GM12878 (cell line): ENCODE results near the gene ROBO1. TPM values are rescaled to one million over a fixed set of nuclear protein-coding genes. Genes with fewer than 3 reads are reported as not detected.

Experiments
- ATAC-seq: fragments of 200-7000 bp; cut with Tn5 transposase; 3 replicates; pipeline ENCODE4 v1.9.1; 2020; ENCODE audit warnings: mild to moderate bottlenecking, moderate library complexity
- BruUV-seq: library from RNA; stranded (reverse); fragments of 400-500 nt; replicated peaks from 2 replicates; lab custom pipeline; 2021; lab: Mats Ljungman, UMichigan
- CTCF ChIA-PET: fragments of 300-600 bp; sonication (Branson Sonifier 250); formaldehyde crosslinking; extraction: SDS; loops from one replicate; lab custom pipeline; 2021; ENCODE audit warnings: inconsistent platforms; lab: Yijun Ruan, JAX
- POLR2A ChIA-PET: fragments of 350-600 bp; formaldehyde crosslinking; extraction: SDS; loops from one replicate; lab custom pipeline; 2021; ENCODE audit warnings: inconsistent platforms; lab: Charles Lee
- RAD21 ChIA-PET: fragments of 300-600 bp; sonication (Branson Sonifier 250); formaldehyde crosslinking; loops from one replicate; lab custom pipeline; 2023; ENCODE audit warnings: antibody characterized with exemption; ENCODE audit not compliant: unreplicated experiment; lab: Charles Lee
- SMC1A ChIA-PET: fragments of 300-600 bp; sonication (Branson Sonifier 250); formaldehyde crosslinking; loops from one replicate; lab custom pipeline; 2023; ENCODE audit not compliant: unreplicated experiment, uncharacterized antibody; lab: Charles Lee
- DNase-seq: peaks from one replicate; pipeline ENCODE4 v3.0.0-alpha.2; 2011; ENCODE audit warnings: low read depth, low spot score
- FAIRE-seq: peaks from 3 replicates; lab custom pipeline; 2011; peaks lifted over from hg19 to GRCh38; lab: Jason Lieb, UNC
- H2AFZ ChIP-seq: 2 replicates; pipeline ENCODE4 v1.6.0; 2011; ENCODE audit warnings: low read depth, low read length, control low read depth; ENCODE audit not compliant: control insufficient read depth
- H3K27ac ChIP-seq: 2 replicates; pipeline ENCODE4 v1.5.1; 2011; ENCODE audit warnings: control low read depth; ENCODE audit not compliant: control insufficient read depth, insufficient read depth
- H3K27me3 ChIP-seq, 2 experiments: replicated peaks in 1 of 2; 2 replicates each; pipeline versions ENCODE4 v1.6.0 to v1.6.1; 2011; ENCODE audit warnings: low read length in 1 of 2; ENCODE audit not compliant: control insufficient read depth in 2 of 2, insufficient read depth in 2 of 2
- H3K36me3 ChIP-seq, 2 experiments: 2 replicates each; pipeline ENCODE4 v1.5.1; 2011; ENCODE audit warnings: low read length in 1 of 2; ENCODE audit not compliant: control insufficient read depth in 2 of 2, insufficient read depth in 2 of 2
- H3K4me1 ChIP-seq: 2 replicates; pipeline ENCODE4 v1.6.1; 2011; ENCODE audit warnings: mild to moderate bottlenecking, low read length, moderate library complexity, mixed read lengths; ENCODE audit not compliant: control insufficient read depth, insufficient read depth
- H3K4me2 ChIP-seq: 2 replicates; pipeline ENCODE4 v1.6.0; 2011; ENCODE audit warnings: control low read depth; ENCODE audit not compliant: control insufficient read depth, insufficient read depth
- H3K4me3 ChIP-seq: fragments of 200-600 bp; sonication (generic); 2 replicates; pipeline ENCODE4 v1.5.1; 2016
- H3K79me2 ChIP-seq: 2 replicates; pipeline ENCODE4 v1.6.0; 2011; ENCODE audit warnings: low read length; ENCODE audit not compliant: control insufficient read depth, insufficient read depth
- H3K9ac ChIP-seq: 2 replicates; pipeline ENCODE4 v1.8.0; 2011; ENCODE audit warnings: low read length, control low read depth, mixed read lengths; ENCODE audit not compliant: control insufficient read depth, insufficient read depth
- H3K9me3 ChIP-seq: replicated peaks from 3 replicates; pipeline ENCODE4 v1.5.1; 2011; ENCODE audit warnings: mild to moderate bottlenecking, low read length; ENCODE audit not compliant: control insufficient read depth, insufficient read depth
- H4K20me1 ChIP-seq: 2 replicates; pipeline ENCODE4 v1.6.0; 2011; ENCODE audit not compliant: control insufficient read depth, insufficient read depth
- CBX5 ChIP-seq: sonication (generic); IDR thresholded peaks from 2 replicates; pipeline ENCODE4 v1.6.1; 2016; ENCODE audit warnings: low read depth, moderate library complexity, mild to moderate bottlenecking, inconsistent platforms
- CEBPB ChIP-seq, 2 experiments: fragments of 150-350 bp in 1 of 2; IDR thresholded peaks; 2 replicates each; pipeline ENCODE4 v1.6.1; 2012 to 2014; ENCODE audit warnings: low read depth in 2 of 2, low read length in 2 of 2, borderline replicate concordance in 1 of 2, inconsistent platforms in 1 of 2
- CHD2 ChIP-seq: IDR thresholded peaks from 2 replicates; pipeline ENCODE4 v1.6.1; 2011; ENCODE audit warnings: low read depth, low read length, improper control_type of control experiment, borderline replicate concordance
- DPF2 ChIP-seq: fragments of 450-650 bp; IDR thresholded peaks from 2 replicates; pipeline ENCODE4 v1.6.1; 2017; ENCODE audit warnings: mild to moderate bottlenecking
- GABPA ChIP-seq: IDR thresholded peaks from 2 replicates; pipeline ENCODE4 v1.6.1; 2014; ENCODE audit warnings: antibody characterized with exemption, low read depth, mild to moderate bottlenecking, inconsistent platforms
- HDAC6 ChIP-seq: fragments of 200-600 bp; sonication (generic); IDR thresholded peaks from one replicate; pipeline ENCODE4 v1.8.0; 2017; ENCODE audit warnings: antibody characterized with exemption; ENCODE audit not compliant: unreplicated experiment
- KAT2A ChIP-seq: conservative IDR thresholded peaks from 2 replicates; pipeline ENCODE4 v1.6.1; 2011; ENCODE audit warnings: low read depth, low read length; ENCODE audit not compliant: control insufficient read depth
- NBN ChIP-seq: fragments of 450-650 bp; IDR thresholded peaks from 2 replicates; pipeline ENCODE4 v1.6.1; 2016
- SUZ12 ChIP-seq: fragments of 200-600 bp; sonication (generic); IDR thresholded peaks from one replicate; pipeline ENCODE4 v1.6.1; 2018; ENCODE audit warnings: antibody characterized with exemption, mild to moderate bottlenecking; ENCODE audit not compliant: unreplicated experiment
- TARDBP ChIP-seq: IDR thresholded peaks from 2 replicates; pipeline ENCODE4 v1.6.1; 2016; ENCODE audit warnings: borderline replicate concordance
- TCF12 ChIP-seq: IDR thresholded peaks from 2 replicates; pipeline ENCODE4 v1.6.1; 2011; ENCODE audit warnings: low read depth, mild to moderate bottlenecking, low read length
- WRNIP1 ChIP-seq: IDR thresholded peaks from 2 replicates; pipeline ENCODE4 v1.6.1; 2011; ENCODE audit warnings: low read depth, low read length, improper control_type of control experiment, borderline replicate concordance
- ZNF207 ChIP-seq: fragments of 450-650 bp; IDR thresholded peaks from 2 replicates; pipeline ENCODE4 v1.6.1; 2014; ENCODE audit warnings: antibody characterized with exemption, mild to moderate bottlenecking, borderline replicate concordance
- WGBS: methylation state at CpG from one replicate; pipeline ENCODE4 v1.1.6; 2016; ENCODE audit warnings: low lambda C conversion rate; ENCODE audit not compliant: insufficient replicate concordance, insufficient coverage; ENCODE audit errors: missing lambda C conversion rate; 5-methylcytosine and 5-hydroxymethylcytosine counted together
- in situ Hi-C: fragments of 300-500 bp; cut with MboI; formaldehyde crosslinking; loops from 9 replicates; pipeline ENCODE4 v1.14.3; 2018; ENCODE audit warnings: mixed read lengths
- intact Hi-C: fragments of 100-400 bp; cut with micrococcal nuclease; formaldehyde crosslinking; loops from one replicate; pipeline ENCODE4 v1.14.2; 2022; ENCODE audit not compliant: unreplicated experiment
- polyA plus RNA-seq, 11 experiments: library from polyadenylated mRNA; depleted of rRNA in 4 of 11; unstranded in 6 of 11; stranded (reverse) in 5 of 11; fragments of >200 nt; fragmentation: Nextera tagmentation in 4 of 11; fragmentation: Illumina TruSeq in 1 of 11; extraction: Ambion mirVana in 4 of 11; extraction: Trizol in 1 of 11; gene quantifications; 1 replicate in 1 of 11; 2 replicates in 10 of 11; pipeline versions ENCODE4 v1.2.1 to v1.2.3, GENCODE V29; 2011 to 2016; ENCODE audit warnings: inconsistent platforms in 2 of 11, missing spikeins in 2 of 11, low read depth in 1 of 11
- total RNA-seq, 4 experiments: library from RNA; depleted of rRNA in 3 of 4; stranded (reverse); fragments of >200 nt in 3 of 4; fragmentation: Illumina TruSeq in 1 of 4; extraction: Trizol in 1 of 4; gene quantifications; 2 replicates each; pipeline versions ENCODE4 v1.2.1 to v1.2.3, GENCODE V29; 2013 to 2021
- TF ChIP-seq, protein P1 (sequence below): fragments of 450-650 bp; IDR thresholded peaks from 2 replicates; pipeline ENCODE4 v1.6.1; 2017; ENCODE audit warnings: mild to moderate bottlenecking
- TF ChIP-seq, protein P2 (sequence below): fragments of 450-650 bp; IDR thresholded peaks from 2 replicates; pipeline ENCODE4 v1.6.1; 2017; ENCODE audit warnings: antibody characterized with exemption, mild to moderate bottlenecking, moderate library complexity
- TF ChIP-seq, protein P3 (sequence below): fragments of 450-650 bp; IDR thresholded peaks from 2 replicates; pipeline ENCODE4 v1.6.1; 2016; ENCODE audit warnings: mild to moderate bottlenecking, moderate library complexity, borderline replicate concordance

ROBO1 gene
- total and polyA plus RNA-seq, 10 of the 15 experiments (the other 5 are each of a cell fraction or from before 2014, with no cell fraction given): 0.29 to 46.5 (median 1.2) TPM

GRCh38 chr3:79187426-79187825 lies 580.4 kb downstream of the ROBO1 start (continued):
- no peak for TF ChIP-seq DPF2
- no peak for TF ChIP-seq ZNF207
- no peak for TF ChIP-seq TCF12
- TF ChIP-seq TARDBP: no peak

DNA sequence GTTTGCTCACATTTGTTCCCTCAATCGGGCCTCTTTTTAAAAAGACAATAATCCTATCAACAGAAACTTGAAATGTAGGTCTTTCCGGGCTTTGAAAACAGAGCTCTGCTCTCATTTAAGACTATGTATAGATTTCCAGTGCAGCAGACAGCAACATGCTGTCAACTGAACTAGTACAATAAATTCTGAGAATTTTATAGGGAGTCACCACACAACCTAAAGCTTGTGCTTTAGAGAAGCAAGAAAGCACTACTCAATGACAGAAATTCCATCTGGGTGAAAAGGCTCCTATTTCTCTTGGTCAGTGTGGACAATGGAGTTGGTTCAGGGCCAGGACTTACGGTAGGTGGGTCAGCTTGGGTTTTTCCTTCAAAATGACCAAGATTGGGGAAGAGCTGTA lies 583.5 kb downstream of the ROBO1 start:
- intact Hi-C loops: no loop called here
- no peak for ATAC-seq
- ChIA-PET SMC1A (interaction anchor here (0.9 to 1.3 kb wide), 3 partner anchors 15 to 177 kb away, joined by 3 read pairs; no protein-coding TSS in a partner anchor), POLR2A (no interaction called here), CTCF (interaction anchor here (1.8 kb wide), 1 partner anchor 178 kb away, joined by 6 read pairs; no protein-coding TSS in a partner anchor), RAD21 (interaction anchor here (0.6 kb wide), 1 partner anchor 178 kb away, joined by 3 read pairs; no protein-coding TSS in a partner anchor)
- no TSS peak for BruUV-seq
- WGBS: 12% methylated on average over 3 of the region's 3 CpGs
- FAIRE-seq: no peak
- in situ Hi-C loops: no loop called here
- Histone ChIP-seq H3K79me2 (no peaks in the 10 kb centered on the region), H3K9ac (no peak overlapping the region), H2AFZ (no peak overlapping the region), H3K4me3 (no peak overlapping the region), H4K20me1 (no peaks in the 10 kb centered on the region), H3K4me1 (no peaks in the 10 kb centered on the region), H3K27ac (no peak overlapping the region), H3K9me3 (no peaks in the 10 kb centered on the region), H3K27me3 (no peaks in the 10 kb centered on the region), H3K36me3 (no peaks in the 10 kb centered on the region), H3K4me2 (no peak overlapping the region)
- DNase-seq: no peak
- TF ChIP-seq SUZ12: no peak
- TF ChIP-seq WRNIP1: no peak
- TF ChIP-seq HDAC6: no peak
- no peak for TF ChIP-seq CEBPB (IDR thresholded peaks at IDR 0.05; ENCODE audit: borderline replicate concordance in 1 of 2, low read depth in 2 of 2, low read length in 2 of 2)
- TF ChIP-seq, protein P1, sequence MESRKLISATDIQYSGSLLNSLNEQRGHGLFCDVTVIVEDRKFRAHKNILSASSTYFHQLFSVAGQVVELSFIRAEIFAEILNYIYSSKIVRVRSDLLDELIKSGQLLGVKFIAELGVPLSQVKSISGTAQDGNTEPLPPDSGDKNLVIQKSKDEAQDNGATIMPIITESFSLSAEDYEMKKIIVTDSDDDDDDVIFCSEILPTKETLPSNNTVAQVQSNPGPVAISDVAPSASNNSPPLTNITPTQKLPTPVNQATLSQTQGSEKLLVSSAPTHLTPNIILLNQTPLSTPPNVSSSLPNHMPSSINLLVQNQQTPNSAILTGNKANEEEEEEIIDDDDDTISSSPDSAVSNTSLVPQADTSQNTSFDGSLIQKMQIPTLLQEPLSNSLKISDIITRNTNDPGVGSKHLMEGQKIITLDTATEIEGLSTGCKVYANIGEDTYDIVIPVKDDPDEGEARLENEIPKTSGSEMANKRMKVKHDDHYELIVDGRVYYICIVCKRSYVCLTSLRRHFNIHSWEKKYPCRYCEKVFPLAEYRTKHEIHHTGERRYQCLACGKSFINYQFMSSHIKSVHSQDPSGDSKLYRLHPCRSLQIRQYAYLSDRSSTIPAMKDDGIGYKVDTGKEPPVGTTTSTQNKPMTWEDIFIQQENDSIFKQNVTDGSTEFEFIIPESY: no peak
- TF ChIP-seq KAT2A: no peak
- TF ChIP-seq CBX5: no peak
- no peak for TF ChIP-seq CHD2
- TF ChIP-seq NBN: no peak
- no peak for TF ChIP-seq GABPA
- TF ChIP-seq, protein P2, sequence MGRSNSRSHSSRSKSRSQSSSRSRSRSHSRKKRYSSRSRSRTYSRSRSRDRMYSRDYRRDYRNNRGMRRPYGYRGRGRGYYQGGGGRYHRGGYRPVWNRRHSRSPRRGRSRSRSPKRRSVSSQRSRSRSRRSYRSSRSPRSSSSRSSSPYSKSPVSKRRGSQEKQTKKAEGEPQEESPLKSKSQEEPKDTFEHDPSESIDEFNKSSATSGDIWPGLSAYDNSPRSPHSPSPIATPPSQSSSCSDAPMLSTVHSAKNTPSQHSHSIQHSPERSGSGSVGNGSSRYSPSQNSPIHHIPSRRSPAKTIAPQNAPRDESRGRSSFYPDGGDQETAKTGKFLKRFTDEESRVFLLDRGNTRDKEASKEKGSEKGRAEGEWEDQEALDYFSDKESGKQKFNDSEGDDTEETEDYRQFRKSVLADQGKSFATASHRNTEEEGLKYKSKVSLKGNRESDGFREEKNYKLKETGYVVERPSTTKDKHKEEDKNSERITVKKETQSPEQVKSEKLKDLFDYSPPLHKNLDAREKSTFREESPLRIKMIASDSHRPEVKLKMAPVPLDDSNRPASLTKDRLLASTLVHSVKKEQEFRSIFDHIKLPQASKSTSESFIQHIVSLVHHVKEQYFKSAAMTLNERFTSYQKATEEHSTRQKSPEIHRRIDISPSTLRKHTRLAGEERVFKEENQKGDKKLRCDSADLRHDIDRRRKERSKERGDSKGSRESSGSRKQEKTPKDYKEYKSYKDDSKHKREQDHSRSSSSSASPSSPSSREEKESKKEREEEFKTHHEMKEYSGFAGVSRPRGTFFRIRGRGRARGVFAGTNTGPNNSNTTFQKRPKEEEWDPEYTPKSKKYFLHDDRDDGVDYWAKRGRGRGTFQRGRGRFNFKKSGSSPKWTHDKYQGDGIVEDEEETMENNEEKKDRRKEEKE: no peak
- TF ChIP-seq, protein P3, sequence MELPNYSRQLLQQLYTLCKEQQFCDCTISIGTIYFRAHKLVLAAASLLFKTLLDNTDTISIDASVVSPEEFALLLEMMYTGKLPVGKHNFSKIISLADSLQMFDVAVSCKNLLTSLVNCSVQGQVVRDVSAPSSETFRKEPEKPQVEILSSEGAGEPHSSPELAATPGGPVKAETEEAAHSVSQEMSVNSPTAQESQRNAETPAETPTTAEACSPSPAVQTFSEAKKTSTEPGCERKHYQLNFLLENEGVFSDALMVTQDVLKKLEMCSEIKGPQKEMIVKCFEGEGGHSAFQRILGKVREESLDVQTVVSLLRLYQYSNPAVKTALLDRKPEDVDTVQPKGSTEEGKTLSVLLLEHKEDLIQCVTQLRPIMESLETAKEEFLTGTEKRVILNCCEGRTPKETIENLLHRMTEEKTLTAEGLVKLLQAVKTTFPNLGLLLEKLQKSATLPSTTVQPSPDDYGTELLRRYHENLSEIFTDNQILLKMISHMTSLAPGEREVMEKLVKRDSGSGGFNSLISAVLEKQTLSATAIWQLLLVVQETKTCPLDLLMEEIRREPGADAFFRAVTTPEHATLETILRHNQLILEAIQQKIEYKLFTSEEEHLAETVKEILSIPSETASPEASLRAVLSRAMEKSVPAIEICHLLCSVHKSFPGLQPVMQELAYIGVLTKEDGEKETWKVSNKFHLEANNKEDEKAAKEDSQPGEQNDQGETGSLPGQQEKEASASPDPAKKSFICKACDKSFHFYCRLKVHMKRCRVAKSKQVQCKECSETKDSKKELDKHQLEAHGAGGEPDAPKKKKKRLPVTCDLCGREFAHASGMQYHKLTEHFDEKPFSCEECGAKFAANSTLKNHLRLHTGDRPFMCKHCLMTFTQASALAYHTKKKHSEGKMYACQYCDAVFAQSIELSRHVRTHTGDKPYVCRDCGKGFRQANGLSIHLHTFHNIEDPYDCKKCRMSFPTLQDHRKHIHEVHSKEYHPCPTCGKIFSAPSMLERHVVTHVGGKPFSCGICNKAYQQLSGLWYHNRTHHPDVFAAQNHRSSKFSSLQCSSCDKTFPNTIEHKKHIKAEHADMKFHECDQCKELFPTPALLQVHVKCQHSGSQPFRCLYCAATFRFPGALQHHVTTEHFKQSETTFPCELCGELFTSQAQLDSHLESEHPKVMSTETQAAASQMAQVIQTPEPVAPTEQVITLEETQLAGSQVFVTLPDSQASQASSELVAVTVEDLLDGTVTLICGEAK: no peak
